ENCODE measurements around the gene ZBTB42.

The ZBTB42 gene

DNA sequence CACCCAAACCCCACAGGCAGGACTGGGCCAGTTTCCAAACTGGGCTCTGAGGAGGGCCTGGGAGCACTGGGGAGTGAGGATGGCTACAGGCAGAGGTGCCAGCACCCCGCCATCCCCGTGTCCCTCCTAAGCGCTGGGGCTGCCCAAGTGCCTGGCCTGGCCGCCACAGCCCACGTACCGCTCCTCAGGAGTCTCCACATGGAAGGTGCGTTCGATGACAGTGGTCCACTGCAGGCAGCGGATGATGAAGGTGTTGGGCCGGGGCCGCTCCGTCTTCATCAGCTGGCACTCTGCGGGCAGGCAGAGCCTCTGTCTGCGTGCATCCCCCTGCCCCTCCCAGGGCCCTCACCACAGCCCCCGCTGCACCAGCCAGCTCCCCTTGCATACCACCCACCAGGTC lies 24.4 kb upstream of the ZBTB42 start:
- TF ChIP-seq, protein P1, sequence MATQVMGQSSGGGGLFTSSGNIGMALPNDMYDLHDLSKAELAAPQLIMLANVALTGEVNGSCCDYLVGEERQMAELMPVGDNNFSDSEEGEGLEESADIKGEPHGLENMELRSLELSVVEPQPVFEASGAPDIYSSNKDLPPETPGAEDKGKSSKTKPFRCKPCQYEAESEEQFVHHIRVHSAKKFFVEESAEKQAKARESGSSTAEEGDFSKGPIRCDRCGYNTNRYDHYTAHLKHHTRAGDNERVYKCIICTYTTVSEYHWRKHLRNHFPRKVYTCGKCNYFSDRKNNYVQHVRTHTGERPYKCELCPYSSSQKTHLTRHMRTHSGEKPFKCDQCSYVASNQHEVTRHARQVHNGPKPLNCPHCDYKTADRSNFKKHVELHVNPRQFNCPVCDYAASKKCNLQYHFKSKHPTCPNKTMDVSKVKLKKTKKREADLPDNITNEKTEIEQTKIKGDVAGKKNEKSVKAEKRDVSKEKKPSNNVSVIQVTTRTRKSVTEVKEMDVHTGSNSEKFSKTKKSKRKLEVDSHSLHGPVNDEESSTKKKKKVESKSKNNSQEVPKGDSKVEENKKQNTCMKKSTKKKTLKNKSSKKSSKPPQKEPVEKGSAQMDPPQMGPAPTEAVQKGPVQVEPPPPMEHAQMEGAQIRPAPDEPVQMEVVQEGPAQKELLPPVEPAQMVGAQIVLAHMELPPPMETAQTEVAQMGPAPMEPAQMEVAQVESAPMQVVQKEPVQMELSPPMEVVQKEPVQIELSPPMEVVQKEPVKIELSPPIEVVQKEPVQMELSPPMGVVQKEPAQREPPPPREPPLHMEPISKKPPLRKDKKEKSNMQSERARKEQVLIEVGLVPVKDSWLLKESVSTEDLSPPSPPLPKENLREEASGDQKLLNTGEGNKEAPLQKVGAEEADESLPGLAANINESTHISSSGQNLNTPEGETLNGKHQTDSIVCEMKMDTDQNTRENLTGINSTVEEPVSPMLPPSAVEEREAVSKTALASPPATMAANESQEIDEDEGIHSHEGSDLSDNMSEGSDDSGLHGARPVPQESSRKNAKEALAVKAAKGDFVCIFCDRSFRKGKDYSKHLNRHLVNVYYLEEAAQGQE (IDR thresholded peaks at IDR 0.05; ENCODE audit: insufficient read depth in 1 of 2, low read depth in 2 of 2, low read length in 2 of 2) = no peak
- TF ChIP-seq FOXP2 (optimal IDR thresholded peaks at IDR 0.05; ENCODE audit: borderline replicate concordance, extremely low read depth, extremely low read length, insufficient read depth) = no peak
- TF ChIP-seq TAF1 (IDR thresholded peaks at IDR 0.05; ENCODE audit: borderline replicate concordance, insufficient read depth, low read length) = no peak
- no peak for TF ChIP-seq SIN3A (IDR thresholded peaks at IDR 0.05; ENCODE audit: borderline replicate concordance, insufficient read depth, low read length)
- TF ChIP-seq POLR2AphosphoS5 (IDR thresholded peaks at IDR 0.05; ENCODE audit: low read depth, low read length) = no peak

DNA sequence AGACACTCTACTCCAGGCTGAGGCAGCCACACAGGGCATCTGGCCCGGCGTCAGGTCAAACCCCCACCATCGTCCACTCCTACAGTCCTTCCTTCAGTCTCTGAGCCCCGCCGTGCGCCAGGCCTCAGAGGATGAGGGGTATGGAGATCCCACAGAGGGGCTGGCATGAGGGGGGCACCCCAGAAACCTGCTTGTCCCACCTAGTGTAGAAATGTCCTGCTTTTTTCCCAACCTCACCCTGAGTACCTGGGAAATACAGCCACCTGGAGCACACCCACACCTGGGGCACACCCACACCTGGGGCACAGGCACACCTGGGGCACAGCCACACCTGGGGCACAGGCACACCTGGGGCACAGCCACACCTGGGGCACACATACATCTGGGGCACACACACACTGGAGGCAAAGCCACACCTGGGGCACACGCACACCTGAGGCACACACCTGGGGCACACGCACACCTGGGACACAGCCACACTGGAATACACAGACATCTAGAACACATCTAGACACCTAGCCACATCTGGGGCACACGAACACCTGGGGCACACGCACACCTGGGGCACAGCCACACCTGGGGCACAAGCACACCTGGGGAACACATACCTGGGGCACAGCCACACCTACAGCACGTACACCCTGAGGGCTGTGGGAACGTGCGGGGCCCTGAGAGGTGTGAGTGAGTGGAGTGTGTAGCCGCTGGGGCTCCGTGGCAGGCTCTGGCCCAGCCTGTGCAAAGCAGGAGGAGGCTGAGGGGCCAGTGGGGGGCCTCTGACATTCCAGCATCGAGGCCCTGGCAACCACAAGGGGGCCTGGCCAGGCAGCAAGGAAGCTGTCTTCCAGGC lies 23.7 kb upstream of the ZBTB42 start:
- TF ChIP-seq POLR2AphosphoS5 (IDR thresholded peaks at IDR 0.05; ENCODE audit: low read depth, low read length) (no peak), TAF1 (IDR thresholded peaks at IDR 0.05; ENCODE audit: borderline replicate concordance, insufficient read depth, low read length) (no peak), FOXP2 (optimal IDR thresholded peaks at IDR 0.05; ENCODE audit: borderline replicate concordance, extremely low read depth, extremely low read length, insufficient read depth) (no peak), SIN3A (IDR thresholded peaks at IDR 0.05; ENCODE audit: borderline replicate concordance, insufficient read depth, low read length) (no peak)
- TF ChIP-seq, protein P1 (IDR thresholded peaks at IDR 0.05; ENCODE audit: insufficient read depth in 1 of 2, low read depth in 2 of 2, low read length in 2 of 2) = no peak

DNA sequence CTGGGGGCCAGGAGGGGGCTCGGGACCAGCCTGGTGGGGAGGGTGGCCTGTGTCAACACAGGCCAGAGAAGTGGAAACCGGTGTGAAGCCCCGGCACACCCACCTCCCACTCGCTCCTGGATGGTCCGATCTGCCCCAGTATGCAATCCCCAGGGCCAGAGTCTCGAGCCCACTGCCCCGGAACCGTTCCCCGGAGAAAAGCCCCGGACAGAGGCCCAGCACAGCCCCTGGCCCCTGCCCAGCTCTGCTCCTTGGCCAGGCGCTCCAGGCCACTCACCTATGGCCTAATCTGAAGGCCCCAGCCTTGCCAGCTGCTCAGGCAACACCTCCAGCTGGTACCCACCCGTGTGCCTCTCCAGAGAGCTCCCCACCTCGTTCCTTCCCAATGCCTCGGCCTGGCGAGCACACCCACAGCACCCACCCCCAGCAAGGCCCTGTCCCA lies 23.1 kb upstream of the ZBTB42 start:
- no peak for TF ChIP-seq TAF1 (IDR thresholded peaks at IDR 0.05; ENCODE audit: borderline replicate concordance, insufficient read depth, low read length)
- TF ChIP-seq FOXP2 (optimal IDR thresholded peaks at IDR 0.05; ENCODE audit: borderline replicate concordance, extremely low read depth, extremely low read length, insufficient read depth) = no peak
- TF ChIP-seq, protein P1 (IDR thresholded peaks at IDR 0.05; ENCODE audit: insufficient read depth in 1 of 2, low read depth in 2 of 2, low read length in 2 of 2) = no peak
- TF ChIP-seq POLR2AphosphoS5 (IDR thresholded peaks at IDR 0.05; ENCODE audit: low read depth, low read length) = no peak
- no peak for TF ChIP-seq SIN3A (IDR thresholded peaks at IDR 0.05; ENCODE audit: borderline replicate concordance, insufficient read depth, low read length)

DNA sequence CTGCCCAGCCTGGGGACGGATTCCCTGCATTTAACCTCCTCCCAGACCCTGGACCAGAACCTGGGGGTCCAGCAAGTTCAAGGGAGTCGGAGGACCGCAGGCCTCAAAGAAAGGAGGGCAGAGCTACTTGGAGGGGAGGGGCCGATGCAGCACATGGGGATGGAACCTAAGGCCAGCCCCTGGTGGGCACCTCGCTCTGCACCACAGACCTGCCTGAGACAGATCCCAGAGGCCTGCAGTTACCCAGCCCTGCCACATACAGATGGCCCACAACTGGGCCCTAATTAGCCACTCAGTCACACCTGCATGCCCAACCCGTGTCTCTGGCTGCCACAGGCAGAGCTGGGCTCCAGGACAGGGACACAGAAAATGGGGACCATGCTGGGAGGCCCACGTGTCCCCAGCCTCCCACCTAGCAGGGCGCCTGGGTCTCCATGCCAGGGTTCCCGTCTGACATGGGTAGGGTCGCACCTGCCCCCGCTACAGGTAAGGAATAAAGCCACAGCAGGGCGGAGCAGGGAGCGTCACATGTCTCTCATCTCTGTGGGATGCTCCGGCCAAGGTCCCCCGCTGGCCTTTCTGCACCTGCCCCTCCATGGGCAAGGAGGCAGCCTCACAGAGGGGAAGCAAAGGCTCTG lies 22.1 kb upstream of the ZBTB42 start:
- TF ChIP-seq FOXP2 (optimal IDR thresholded peaks at IDR 0.05; ENCODE audit: borderline replicate concordance, extremely low read depth, extremely low read length, insufficient read depth) = no peak
- TF ChIP-seq, protein P1 (IDR thresholded peaks at IDR 0.05; ENCODE audit: insufficient read depth in 1 of 2, low read depth in 2 of 2, low read length in 2 of 2) = no peak
- TF ChIP-seq POLR2AphosphoS5 (IDR thresholded peaks at IDR 0.05; ENCODE audit: low read depth, low read length) = no peak
- TF ChIP-seq TAF1 (IDR thresholded peaks at IDR 0.05; ENCODE audit: borderline replicate concordance, insufficient read depth, low read length) = no peak
- no peak for TF ChIP-seq SIN3A (IDR thresholded peaks at IDR 0.05; ENCODE audit: borderline replicate concordance, insufficient read depth, low read length)
